Mesenchymal stem cell (in vitro differentiated cells and primary cell): ENCODE measurements around the gene CA11.
A peak's percentile ranks its signal among the peaks of the same experiment; 100 is the strongest.

ENCODE experiments used
- DNase-seq: peaks from one replicate; pipeline ENCODE4 v3.0.0-alpha.2; 2013
- H2AFZ ChIP-seq: one replicate; pipeline ENCODE4 v1.6.1; 2013; ENCODE audit warnings: low read depth, mild to moderate bottlenecking, control low read depth, inconsistent platforms, low read length, moderate library complexity
- H2AK5ac ChIP-seq: 2 replicates; pipeline ENCODE4 v1.6.1; 2013; ENCODE audit warnings: low read length, moderate library complexity, mild to moderate bottlenecking, inconsistent platforms; ENCODE audit not compliant: severe bottlenecking
- H2BK120ac ChIP-seq: one replicate; pipeline ENCODE4 v1.6.1; 2013; ENCODE audit warnings: low read depth, mild to moderate bottlenecking, inconsistent platforms, low read length, moderate library complexity
- H2BK12ac ChIP-seq, 2 experiments: one replicate each; pipeline ENCODE4 v1.6.1; 2013; ENCODE audit warnings: inconsistent platforms in 2 of 2, low read length in 2 of 2, mild to moderate bottlenecking in 2 of 2, moderate library complexity in 2 of 2, control low read depth in 1 of 2
- H2BK15ac ChIP-seq: one replicate; pipeline ENCODE4 v1.6.1; 2013; ENCODE audit warnings: mild to moderate bottlenecking, low read depth, inconsistent platforms; ENCODE audit not compliant: poor library complexity, severe bottlenecking
- H2BK5ac ChIP-seq: 2 replicates; pipeline ENCODE4 v1.6.1; 2013; ENCODE audit warnings: low read depth, mild to moderate bottlenecking, low read length, control low read depth, inconsistent platforms; ENCODE audit not compliant: poor library complexity, severe bottlenecking
- H3K14ac ChIP-seq, 2 experiments: one replicate each; pipeline ENCODE4 v1.6.1; 2013; ENCODE audit warnings: inconsistent platforms in 2 of 2, low read length in 2 of 2, control low read depth in 1 of 2, mild to moderate bottlenecking in 1 of 2, moderate library complexity in 1 of 2
- H3K18ac ChIP-seq, 2 experiments: one replicate each; pipeline ENCODE4 v1.6.1; 2013; ENCODE audit warnings: inconsistent platforms in 2 of 2, low read length in 2 of 2, control low read depth in 1 of 2, low read depth in 1 of 2, mild to moderate bottlenecking in 1 of 2
- H3K23ac ChIP-seq, 2 experiments: one replicate each; pipeline ENCODE4 v1.6.1; 2013; ENCODE audit warnings: inconsistent platforms in 2 of 2, low read length in 2 of 2, mild to moderate bottlenecking in 2 of 2, moderate library complexity in 2 of 2, control low read depth in 1 of 2
- H3K27ac ChIP-seq: 2 replicates; pipeline ENCODE4 v1.5.1; 2013; ENCODE audit warnings: mild to moderate bottlenecking, moderate library complexity, low read length, control low read depth, inconsistent platforms; ENCODE audit not compliant: poor library complexity, severe bottlenecking
- H3K27me3 ChIP-seq, 2 experiments: 2 replicates each; pipeline versions ENCODE4 v1.6.1 to v1.7.0; 2013; ENCODE audit warnings: low read length in 2 of 2, mild to moderate bottlenecking in 2 of 2, moderate library complexity in 2 of 2, control low read depth in 1 of 2, inconsistent platforms in 1 of 2; ENCODE audit not compliant: control insufficient read depth in 1 of 2, insufficient read depth in 1 of 2
- H3K36me3 ChIP-seq, 2 experiments: 2 replicates each; pipeline versions ENCODE4 v1.6.1 to v1.7.0; 2013; ENCODE audit warnings: low read length in 2 of 2, control low read depth in 1 of 2, inconsistent platforms in 1 of 2, low read depth in 1 of 2, mild to moderate bottlenecking in 1 of 2; ENCODE audit not compliant: insufficient read depth in 2 of 2, control insufficient read depth in 1 of 2
- H3K4ac ChIP-seq, 2 experiments: one replicate each; pipeline ENCODE4 v1.6.1; 2013; ENCODE audit warnings: inconsistent platforms in 2 of 2, low read length in 2 of 2, mild to moderate bottlenecking in 2 of 2, moderate library complexity in 2 of 2, control low read depth in 1 of 2, low read depth in 1 of 2
- H3K4me1 ChIP-seq: 2 replicates; pipeline ENCODE4 v1.6.1; 2013; ENCODE audit warnings: low read depth, low read length, control low read depth; ENCODE audit not compliant: control insufficient read depth, insufficient read depth
- H3K4me2 ChIP-seq: 2 replicates; pipeline ENCODE4 v1.6.1; 2013; ENCODE audit warnings: low read length, mild to moderate bottlenecking, inconsistent platforms; ENCODE audit not compliant: poor library complexity, severe bottlenecking
- H3K4me3 ChIP-seq, 2 experiments: 2 replicates each; pipeline versions ENCODE4 v1.5.1 to v1.7.0; 2013; ENCODE audit warnings: low read length in 2 of 2, mild to moderate bottlenecking in 2 of 2, control low read depth in 1 of 2, low read depth in 1 of 2; ENCODE audit not compliant: insufficient read depth in 1 of 2
- H3K79me1 ChIP-seq: replicated peaks from 2 replicates; pipeline ENCODE4 v1.6.1; 2013; ENCODE audit warnings: mild to moderate bottlenecking, control low read depth, low read length, inconsistent platforms; ENCODE audit not compliant: poor library complexity, severe bottlenecking
- H3K9ac ChIP-seq: 2 replicates; pipeline ENCODE4 v1.7.0; 2013; ENCODE audit warnings: mild to moderate bottlenecking, low read length, moderate library complexity
- H3K9me3 ChIP-seq: 2 replicates; pipeline ENCODE4 v1.7.0; 2013; ENCODE audit warnings: mild to moderate bottlenecking, low read length; ENCODE audit not compliant: control insufficient read depth
- H4K8ac ChIP-seq: one replicate; pipeline ENCODE4 v1.6.1; 2013; ENCODE audit warnings: inconsistent platforms, mild to moderate bottlenecking, low read length, moderate library complexity
- H4K91ac ChIP-seq: one replicate; pipeline ENCODE4 v1.6.1; 2013; ENCODE audit warnings: mild to moderate bottlenecking, low read length, inconsistent platforms
- WGBS: methylation state at CpG from one replicate; pipeline ENCODE4 v1.1.7; 2013; ENCODE audit warnings: mixed read lengths; 5-methylcytosine and 5-hydroxymethylcytosine counted together

CA11 gene

GRCh38 chr19:48654299-48655059 is 8.5 kb upstream of the CA11 start:
- H3K9me3 ChIP-seq = no peaks in the 10 kb centered on the region
- peaks cover 18% of the 10 kb centered on the region for H3K4me1 ChIP-seq
- H3K14ac ChIP-seq = no peak overlapping the region
- peaks cover 0 to 3% of the 10 kb centered on the region in 2 experiments for H3K27me3 ChIP-seq
- H3K9ac ChIP-seq = no peak overlapping the region
- H2BK5ac ChIP-seq = no peak overlapping the region
- H3K36me3 ChIP-seq = no peaks in the 10 kb centered on the region
- H3K27ac ChIP-seq = no peak overlapping the region
- no peak overlapping the region for H2AFZ ChIP-seq
- no peaks in the 10 kb centered on the region for H3K79me1 ChIP-seq
- no peak overlapping the region for H3K4ac ChIP-seq
- H2BK120ac ChIP-seq = no peak overlapping the region
- H3K23ac ChIP-seq = no peak overlapping the region
- H3K4me3 ChIP-seq = no peak overlapping the region
- peak overlapping the region; percentile 55 for H4K8ac ChIP-seq
- H2BK12ac ChIP-seq = peak overlapping the region in 1 of 2 experiments; percentile 15
- H2BK15ac ChIP-seq = no peak overlapping the region
- H3K18ac ChIP-seq = peak overlapping the region in 1 of 2 experiments; percentile 4
- DNase-seq = no peak
- no peak overlapping the region for H2AK5ac ChIP-seq
- no peak overlapping the region for H4K91ac ChIP-seq
- H3K4me2 ChIP-seq = no peak overlapping the region
- 75% methylated on average over 11 of the region's 11 CpGs for WGBS

GRCh38 chr19:48651683-48652048 is 5.7 kb upstream of the CA11 start:
- no peak overlapping the region for H3K23ac ChIP-seq
- H2BK12ac ChIP-seq = no peak overlapping the region
- no peak overlapping the region for H3K14ac ChIP-seq
- no peak for DNase-seq
- no peak overlapping the region for H2BK15ac ChIP-seq
- no peak overlapping the region for H2AK5ac ChIP-seq
- no peak overlapping the region for H3K4ac ChIP-seq
- no peak overlapping the region for H4K91ac ChIP-seq
- no peak overlapping the region for H3K9ac ChIP-seq
- no peak overlapping the region for H2BK120ac ChIP-seq
- H3K27me3 ChIP-seq = peaks cover 0 to 3% of the 10 kb centered on the region in 2 experiments
- no peak overlapping the region for H3K4me3 ChIP-seq
- no peaks in the 10 kb centered on the region for H3K79me1 ChIP-seq
- no peak overlapping the region for H3K4me2 ChIP-seq
- peak overlapping the region; percentile 7 for H4K8ac ChIP-seq
- no peaks in the 10 kb centered on the region for H3K9me3 ChIP-seq
- no peaks in the 10 kb centered on the region for H3K36me3 ChIP-seq
- no peak overlapping the region for H3K27ac ChIP-seq
- no peak overlapping the region for H3K18ac ChIP-seq
- H2BK5ac ChIP-seq = no peak overlapping the region
- H3K4me1 ChIP-seq = peaks cover 17% of the 10 kb centered on the region
- H2AFZ ChIP-seq = no peak overlapping the region
- WGBS = 89% methylated on average over 5 of the region's 5 CpGs

GRCh38 chr19:48650974-48651682 is 5.1 kb upstream of the CA11 start:
- Histone ChIP-seq H3K9ac (no peak overlapping the region), H3K4me2 (no peak overlapping the region), H3K23ac (no peak overlapping the region), H3K14ac (no peak overlapping the region), H4K8ac (no peak overlapping the region), H3K79me1 (no peaks in the 10 kb centered on the region), H3K27ac (no peak overlapping the region), H4K91ac (no peak overlapping the region), H2BK120ac (no peak overlapping the region), H3K4me3 (no peak overlapping the region), H2BK12ac (peak overlapping the region in 1 of 2 experiments; percentile 63), H3K4ac (no peak overlapping the region), H2AK5ac (no peak overlapping the region), H3K9me3 (no peaks in the 10 kb centered on the region), H2AFZ (no peak overlapping the region), H3K36me3 (no peaks in the 10 kb centered on the region), H2BK5ac (no peak overlapping the region), H3K18ac (peak overlapping the region in 1 of 2 experiments; percentile 12), H2BK15ac (no peak overlapping the region), H3K4me1 (peaks cover 16% of the 10 kb centered on the region), H3K27me3 (peaks cover 0 to 3% of the 10 kb centered on the region in 2 experiments)
- 84% methylated on average over 9 of the region's 12 CpGs for WGBS
- no peak for DNase-seq

GRCh38 chr19:48648134-48648533 is 2.1 kb upstream of the CA11 start:
- Histone ChIP-seq H3K14ac (no peak overlapping the region), H2BK15ac (no peak overlapping the region), H3K9ac (no peak overlapping the region), H2BK120ac (no peak overlapping the region), H3K4me3 (no peak overlapping the region), H2AFZ (no peak overlapping the region), H2AK5ac (no peak overlapping the region), H3K18ac (no peak overlapping the region), H3K79me1 (no peaks in the 10 kb centered on the region), H2BK12ac (no peak overlapping the region), H3K4me2 (no peak overlapping the region), H3K36me3 (no peaks in the 10 kb centered on the region), H3K27ac (no peak overlapping the region), H3K23ac (no peak overlapping the region), H2BK5ac (no peak overlapping the region), H3K9me3 (no peaks in the 10 kb centered on the region), H3K4ac (no peak overlapping the region), H3K27me3 (no peaks in the 10 kb centered on the region), H3K4me1 (peaks cover 26% of the 10 kb centered on the region), H4K8ac (no peak overlapping the region), H4K91ac (no peak overlapping the region)
- DNase-seq = no peak
- WGBS = 77% methylated on average over 2 of the region's 2 CpGs
